HepG2 (cell line): Measurements from ENCODE around the gene SLC23A3. TPM values are rescaled to one million over a fixed set of nuclear protein-coding genes. Genes with fewer than 3 reads are reported as not detected.
A peak's percentile ranks its signal among the peaks of the same experiment; 100 is the strongest.

ENCODE experiments used
- CENPBD1 ChIP-seq: sonication (generic); formaldehyde crosslinking; IDR thresholded peaks from 2 replicates; pipeline ENCODE4 v1.8.0; 2022; ENCODE audit warnings: missing genetic modification reagents, low read depth, mild to moderate bottlenecking, borderline replicate concordance
- DDIT3 ChIP-seq: sonication (generic); formaldehyde crosslinking; IDR thresholded peaks from 2 replicates; pipeline ENCODE4 v1.4.0; 2020; ENCODE audit warnings: mild to moderate bottlenecking, missing genetic modification reagents
- ETV5 ChIP-seq: IDR thresholded peaks from 2 replicates; pipeline ENCODE4 v1.6.1; 2018; ENCODE audit warnings: missing biosample characterization, missing genetic modification reagents, inconsistent platforms, borderline replicate concordance
- FOSL2 ChIP-seq: sonication (generic); formaldehyde crosslinking; IDR thresholded peaks from 2 replicates; pipeline ENCODE4 v1.4.0; 2020; ENCODE audit warnings: missing genetic modification reagents
- HDAC2 ChIP-seq: sonication (generic); formaldehyde crosslinking; IDR thresholded peaks from 2 replicates; pipeline ENCODE4 v1.4.0; 2020; ENCODE audit warnings: missing genetic modification reagents
- HNRNPK ChIP-seq: fragments of 200-400 bp; formaldehyde crosslinking; IDR thresholded peaks from 2 replicates; pipeline ENCODE4 v1.6.1; 2018; ENCODE audit warnings: low read length, low read depth, moderate library complexity, mild to moderate bottlenecking; ENCODE audit not compliant: poor library complexity, severe bottlenecking
- KDM5B ChIP-seq: sonication (generic); formaldehyde crosslinking; IDR thresholded peaks from 2 replicates; pipeline ENCODE4 v1.4.0; 2020; ENCODE audit warnings: missing genetic modification reagents, mild to moderate bottlenecking, borderline replicate concordance
- KMT2A ChIP-seq: sonication (generic); formaldehyde crosslinking; IDR thresholded peaks from 2 replicates; pipeline ENCODE4 v1.4.0; 2020; ENCODE audit warnings: missing genetic modification reagents
- REPIN1 ChIP-seq: sonication (generic); formaldehyde crosslinking; IDR thresholded peaks from 2 replicates; pipeline ENCODE4 v1.8.0; 2022; ENCODE audit warnings: missing genetic modification reagents, low read depth, mild to moderate bottlenecking, borderline replicate concordance
- SAP130 ChIP-seq: IDR thresholded peaks from 2 replicates; pipeline ENCODE4 v1.6.1; 2016; ENCODE audit warnings: low read depth
- ZBTB7B ChIP-seq: sonication (generic); formaldehyde crosslinking; IDR thresholded peaks from 2 replicates; pipeline ENCODE4 v1.4.0; 2020; ENCODE audit warnings: missing genetic modification reagents
- ZMYM2 ChIP-seq: sonication (generic); formaldehyde crosslinking; IDR thresholded peaks from 2 replicates; pipeline ENCODE4 v1.8.0; 2022; ENCODE audit warnings: mild to moderate bottlenecking, missing genetic modification reagents
- polyA plus RNA-seq, 8 experiments: library from polyadenylated mRNA; depleted of rRNA in 3 of 8; stranded (reverse) in 7 of 8; unstranded in 1 of 8; fragments of >200 nt; fragmentation: Illumina TruSeq in 4 of 8; extraction: Trizol in 4 of 8; gene quantifications; 2 replicates each; pipeline versions ENCODE4 v1.2.1 to v1.2.3, GENCODE V29; 2011 to 2016; ENCODE audit warnings: low read depth in 4 of 8, missing spikeins in 1 of 8, mixed read lengths in 1 of 8; ENCODE audit not compliant: insufficient read depth in 1 of 8
- total RNA-seq, 5 experiments: library from RNA; depleted of rRNA; stranded (reverse); fragments of >200 nt; fragmentation: Illumina TruSeq; extraction: Trizol; gene quantifications; 2 replicates each; pipeline ENCODE4 v1.2.3, GENCODE V29; 2016; ENCODE audit warnings: low read depth in 1 of 5
- TF ChIP-seq, protein P1 (sequence below): IDR thresholded peaks from 2 replicates; pipeline ENCODE4 v1.6.1; 2016; ENCODE audit warnings: low read depth, missing genetic modification reagents, missing compliant biosample characterization
- TF ChIP-seq, protein P2 (sequence below): sonication (generic); formaldehyde crosslinking; IDR thresholded peaks from 2 replicates; pipeline ENCODE4 v1.4.0; 2020; ENCODE audit warnings: mild to moderate bottlenecking, missing genetic modification reagents
- TF ChIP-seq, protein P3 (sequence below): IDR thresholded peaks from 2 replicates; pipeline ENCODE4 v1.6.1; 2016
- TF ChIP-seq, protein P4 (sequence below): IDR thresholded peaks from 2 replicates; pipeline ENCODE4 v1.4.0; 2020; ENCODE audit warnings: mild to moderate bottlenecking, missing genetic modification reagents
- TF ChIP-seq, protein P5 (sequence below): IDR thresholded peaks from 2 replicates; pipeline ENCODE4 v1.6.1; 2012; ENCODE audit warnings: inconsistent platforms

The SLC23A3 gene
- total and polyA plus RNA-seq, 2 of the 13 experiments (the other 11 are each of a cell fraction or from before 2014, with no cell fraction given), result 0.38 to 0.78 TPM

- TF ChIP-seq, protein P1, sequence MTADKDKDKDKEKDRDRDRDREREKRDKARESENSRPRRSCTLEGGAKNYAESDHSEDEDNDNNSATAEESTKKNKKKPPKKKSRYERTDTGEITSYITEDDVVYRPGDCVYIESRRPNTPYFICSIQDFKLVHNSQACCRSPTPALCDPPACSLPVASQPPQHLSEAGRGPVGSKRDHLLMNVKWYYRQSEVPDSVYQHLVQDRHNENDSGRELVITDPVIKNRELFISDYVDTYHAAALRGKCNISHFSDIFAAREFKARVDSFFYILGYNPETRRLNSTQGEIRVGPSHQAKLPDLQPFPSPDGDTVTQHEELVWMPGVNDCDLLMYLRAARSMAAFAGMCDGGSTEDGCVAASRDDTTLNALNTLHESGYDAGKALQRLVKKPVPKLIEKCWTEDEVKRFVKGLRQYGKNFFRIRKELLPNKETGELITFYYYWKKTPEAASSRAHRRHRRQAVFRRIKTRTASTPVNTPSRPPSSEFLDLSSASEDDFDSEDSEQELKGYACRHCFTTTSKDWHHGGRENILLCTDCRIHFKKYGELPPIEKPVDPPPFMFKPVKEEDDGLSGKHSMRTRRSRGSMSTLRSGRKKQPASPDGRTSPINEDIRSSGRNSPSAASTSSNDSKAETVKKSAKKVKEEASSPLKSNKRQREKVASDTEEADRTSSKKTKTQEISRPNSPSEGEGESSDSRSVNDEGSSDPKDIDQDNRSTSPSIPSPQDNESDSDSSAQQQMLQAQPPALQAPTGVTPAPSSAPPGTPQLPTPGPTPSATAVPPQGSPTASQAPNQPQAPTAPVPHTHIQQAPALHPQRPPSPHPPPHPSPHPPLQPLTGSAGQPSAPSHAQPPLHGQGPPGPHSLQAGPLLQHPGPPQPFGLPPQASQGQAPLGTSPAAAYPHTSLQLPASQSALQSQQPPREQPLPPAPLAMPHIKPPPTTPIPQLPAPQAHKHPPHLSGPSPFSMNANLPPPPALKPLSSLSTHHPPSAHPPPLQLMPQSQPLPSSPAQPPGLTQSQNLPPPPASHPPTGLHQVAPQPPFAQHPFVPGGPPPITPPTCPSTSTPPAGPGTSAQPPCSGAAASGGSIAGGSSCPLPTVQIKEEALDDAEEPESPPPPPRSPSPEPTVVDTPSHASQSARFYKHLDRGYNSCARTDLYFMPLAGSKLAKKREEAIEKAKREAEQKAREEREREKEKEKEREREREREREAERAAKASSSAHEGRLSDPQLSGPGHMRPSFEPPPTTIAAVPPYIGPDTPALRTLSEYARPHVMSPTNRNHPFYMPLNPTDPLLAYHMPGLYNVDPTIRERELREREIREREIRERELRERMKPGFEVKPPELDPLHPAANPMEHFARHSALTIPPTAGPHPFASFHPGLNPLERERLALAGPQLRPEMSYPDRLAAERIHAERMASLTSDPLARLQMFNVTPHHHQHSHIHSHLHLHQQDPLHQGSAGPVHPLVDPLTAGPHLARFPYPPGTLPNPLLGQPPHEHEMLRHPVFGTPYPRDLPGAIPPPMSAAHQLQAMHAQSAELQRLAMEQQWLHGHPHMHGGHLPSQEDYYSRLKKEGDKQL (CRISPR knock-in tag), result peak; percentile 93
- TF ChIP-seq CENPBD1 (CRISPR knock-in tag), result no peak
- peak; percentile 66; the same call in 1 of the 2 replicates for TF ChIP-seq ETV5
- TF ChIP-seq, protein P2, sequence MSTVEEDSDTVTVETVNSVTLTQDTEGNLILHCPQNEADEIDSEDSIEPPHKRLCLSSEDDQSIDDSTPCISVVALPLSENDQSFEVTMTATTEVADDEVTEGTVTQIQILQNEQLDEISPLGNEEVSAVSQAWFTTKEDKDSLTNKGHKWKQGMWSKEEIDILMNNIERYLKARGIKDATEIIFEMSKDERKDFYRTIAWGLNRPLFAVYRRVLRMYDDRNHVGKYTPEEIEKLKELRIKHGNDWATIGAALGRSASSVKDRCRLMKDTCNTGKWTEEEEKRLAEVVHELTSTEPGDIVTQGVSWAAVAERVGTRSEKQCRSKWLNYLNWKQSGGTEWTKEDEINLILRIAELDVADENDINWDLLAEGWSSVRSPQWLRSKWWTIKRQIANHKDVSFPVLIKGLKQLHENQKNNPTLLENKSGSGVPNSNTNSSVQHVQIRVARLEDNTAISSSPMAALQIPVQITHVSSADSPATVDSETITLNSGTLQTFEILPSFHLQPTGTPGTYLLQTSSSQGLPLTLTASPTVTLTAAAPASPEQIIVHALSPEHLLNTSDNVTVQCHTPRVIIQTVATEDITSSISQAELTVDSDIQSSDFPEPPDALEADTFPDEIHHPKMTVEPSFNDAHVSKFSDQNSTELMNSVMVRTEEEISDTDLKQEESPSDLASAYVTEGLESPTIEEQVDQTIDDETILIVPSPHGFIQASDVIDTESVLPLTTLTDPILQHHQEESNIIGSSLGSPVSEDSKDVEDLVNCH (CRISPR knock-in tag), result no peak
- TF ChIP-seq KMT2A (CRISPR knock-in tag), result no peak
- TF ChIP-seq ZBTB7B (CRISPR knock-in tag), result no peak
- TF ChIP-seq REPIN1 (CRISPR knock-in tag), result peak; percentile 37; the same call in 1 of the 2 replicates
- peak; percentile 57 for TF ChIP-seq SAP130 (CRISPR knock-in tag)
- no peak for TF ChIP-seq DDIT3 (CRISPR knock-in tag)
- TF ChIP-seq, protein P3, sequence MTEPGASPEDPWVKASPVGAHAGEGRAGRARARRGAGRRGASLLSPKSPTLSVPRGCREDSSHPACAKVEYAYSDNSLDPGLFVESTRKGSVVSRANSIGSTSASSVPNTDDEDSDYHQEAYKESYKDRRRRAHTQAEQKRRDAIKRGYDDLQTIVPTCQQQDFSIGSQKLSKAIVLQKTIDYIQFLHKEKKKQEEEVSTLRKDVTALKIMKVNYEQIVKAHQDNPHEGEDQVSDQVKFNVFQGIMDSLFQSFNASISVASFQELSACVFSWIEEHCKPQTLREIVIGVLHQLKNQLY (CRISPR knock-in tag), result 0 out of 2 replicates have a peak, but pooled peaks have one; percentile 20
- TF ChIP-seq HDAC2 (CRISPR knock-in tag), result peak; percentile 87
- TF ChIP-seq HNRNPK, result no peak
- TF ChIP-seq, protein P4, sequence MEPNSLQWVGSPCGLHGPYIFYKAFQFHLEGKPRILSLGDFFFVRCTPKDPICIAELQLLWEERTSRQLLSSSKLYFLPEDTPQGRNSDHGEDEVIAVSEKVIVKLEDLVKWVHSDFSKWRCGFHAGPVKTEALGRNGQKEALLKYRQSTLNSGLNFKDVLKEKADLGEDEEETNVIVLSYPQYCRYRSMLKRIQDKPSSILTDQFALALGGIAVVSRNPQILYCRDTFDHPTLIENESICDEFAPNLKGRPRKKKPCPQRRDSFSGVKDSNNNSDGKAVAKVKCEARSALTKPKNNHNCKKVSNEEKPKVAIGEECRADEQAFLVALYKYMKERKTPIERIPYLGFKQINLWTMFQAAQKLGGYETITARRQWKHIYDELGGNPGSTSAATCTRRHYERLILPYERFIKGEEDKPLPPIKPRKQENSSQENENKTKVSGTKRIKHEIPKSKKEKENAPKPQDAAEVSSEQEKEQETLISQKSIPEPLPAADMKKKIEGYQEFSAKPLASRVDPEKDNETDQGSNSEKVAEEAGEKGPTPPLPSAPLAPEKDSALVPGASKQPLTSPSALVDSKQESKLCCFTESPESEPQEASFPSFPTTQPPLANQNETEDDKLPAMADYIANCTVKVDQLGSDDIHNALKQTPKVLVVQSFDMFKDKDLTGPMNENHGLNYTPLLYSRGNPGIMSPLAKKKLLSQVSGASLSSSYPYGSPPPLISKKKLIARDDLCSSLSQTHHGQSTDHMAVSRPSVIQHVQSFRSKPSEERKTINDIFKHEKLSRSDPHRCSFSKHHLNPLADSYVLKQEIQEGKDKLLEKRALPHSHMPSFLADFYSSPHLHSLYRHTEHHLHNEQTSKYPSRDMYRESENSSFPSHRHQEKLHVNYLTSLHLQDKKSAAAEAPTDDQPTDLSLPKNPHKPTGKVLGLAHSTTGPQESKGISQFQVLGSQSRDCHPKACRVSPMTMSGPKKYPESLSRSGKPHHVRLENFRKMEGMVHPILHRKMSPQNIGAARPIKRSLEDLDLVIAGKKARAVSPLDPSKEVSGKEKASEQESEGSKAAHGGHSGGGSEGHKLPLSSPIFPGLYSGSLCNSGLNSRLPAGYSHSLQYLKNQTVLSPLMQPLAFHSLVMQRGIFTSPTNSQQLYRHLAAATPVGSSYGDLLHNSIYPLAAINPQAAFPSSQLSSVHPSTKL (CRISPR knock-in tag), result peak; percentile 78
- TF ChIP-seq ZMYM2, result peak; percentile 50; the same call in 1 of the 2 replicates
- no peak for TF ChIP-seq KDM5B (CRISPR knock-in tag)
- 0 out of 2 replicates have a peak, but pooled peaks have one; percentile 6 for TF ChIP-seq FOSL2 (CRISPR knock-in tag)
- TF ChIP-seq, protein P5, sequence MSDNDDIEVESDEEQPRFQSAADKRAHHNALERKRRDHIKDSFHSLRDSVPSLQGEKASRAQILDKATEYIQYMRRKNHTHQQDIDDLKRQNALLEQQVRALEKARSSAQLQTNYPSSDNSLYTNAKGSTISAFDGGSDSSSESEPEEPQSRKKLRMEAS, result peak; percentile 58
Observed at GRCh38 chr2:219126555-219126954, 43.3 kb downstream of the SLC23A3 start (continued).
